ENCODE measurements around the gene DLGAP1.
"Not testable (repeated sequence)": the region's sequence is repeated elsewhere in the genome, so short reads cannot be mapped to it uniquely, and the experiment has no call there.

DLGAP1 gene

GRCh38 chr18:4319738-4320677 is 135.1 kb downstream of the DLGAP1 start:
- no peaks in the 10 kb centered on the region for H3K4me1 ChIP-seq (ENCODE audit: control extremely low read depth in 1 of 4, control insufficient read depth in 4 of 4, insufficient read depth in 4 of 4, low read length in 3 of 4)
- no peaks in the 10 kb centered on the region for H3K9me3 ChIP-seq (ENCODE audit: control extremely low read depth in 1 of 5, control insufficient read depth in 4 of 5, insufficient read depth in 2 of 5, low read depth in 1 of 5, low read length in 4 of 5)
- no peaks in the 10 kb centered on the region for H3K36me3 ChIP-seq (ENCODE audit: control insufficient read depth in 4 of 4, insufficient read depth in 4 of 4, low read length in 3 of 4)
- DNase-seq, result no peak
- no peaks in the 10 kb centered on the region for H3K27me3 ChIP-seq (replicated peaks in 2 of 5; ENCODE audit: control insufficient read depth in 4 of 5, insufficient read depth in 5 of 5, low read length in 4 of 5)
- no peak overlapping the region for H3K27ac ChIP-seq (ENCODE audit: insufficient read depth in 1 of 2, low read depth in 1 of 2, low read length in 2 of 2, poor library complexity in 1 of 2, severe bottlenecking in 2 of 2)
- ChIA-PET CTCF (no interaction called here), POLR2A (no interaction called here)
- 100% methylated on average over 1 of the region's 3 CpGs for WGBS (ENCODE audit: insufficient coverage)
- H3K4me3 ChIP-seq (ENCODE audit: control insufficient read depth in 1 of 7, extremely low read depth in 1 of 7, insufficient read depth in 4 of 7, low read depth in 2 of 7, low read length in 6 of 7), result no peak overlapping the region

- WGBS (ENCODE audit: insufficient coverage), result 69% methylated on average over 3 of the region's 5 CpGs
- no peaks in the 10 kb centered on the region for H3K9me3 ChIP-seq (ENCODE audit: control extremely low read depth in 1 of 5, control insufficient read depth in 4 of 5, insufficient read depth in 2 of 5, low read depth in 1 of 5, low read length in 4 of 5)
- CTCF ChIA-PET, result no interaction called here
- no peak for DNase-seq
- POLR2A ChIA-PET, result no interaction called here
- H3K4me1 ChIP-seq (ENCODE audit: control extremely low read depth in 1 of 4, control insufficient read depth in 4 of 4, insufficient read depth in 4 of 4, low read length in 3 of 4), result no peaks in the 10 kb centered on the region
- H3K4me3 ChIP-seq (ENCODE audit: control insufficient read depth in 1 of 7, extremely low read depth in 1 of 7, insufficient read depth in 4 of 7, low read depth in 2 of 7, low read length in 6 of 7), result no peak overlapping the region
- H3K36me3 ChIP-seq (ENCODE audit: control insufficient read depth in 4 of 4, insufficient read depth in 4 of 4, low read length in 3 of 4), result no peaks in the 10 kb centered on the region
- no peaks in the 10 kb centered on the region for H3K27me3 ChIP-seq (replicated peaks in 2 of 5; ENCODE audit: control insufficient read depth in 4 of 5, insufficient read depth in 5 of 5, low read length in 4 of 5)
- H3K27ac ChIP-seq (ENCODE audit: insufficient read depth in 1 of 2, low read depth in 1 of 2, low read length in 2 of 2, poor library complexity in 1 of 2, severe bottlenecking in 2 of 2), result no peak overlapping the region
Observed at GRCh38 chr18:4318311-4318710, 136.8 kb downstream of the DLGAP1 start.

- 100% methylated on average over 3 of the region's 4 CpGs for WGBS (ENCODE audit: insufficient coverage)
- CTCF ChIA-PET; H3K9me3 ChIP-seq (ENCODE audit: control extremely low read depth in 1 of 5, control insufficient read depth in 4 of 5, insufficient read depth in 2 of 5, low read depth in 1 of 5, low read length in 4 of 5); POLR2A ChIA-PET; H3K4me3 ChIP-seq (ENCODE audit: control insufficient read depth in 1 of 7, extremely low read depth in 1 of 7, insufficient read depth in 4 of 7, low read depth in 2 of 7, low read length in 6 of 7); H3K27me3 ChIP-seq (replicated peaks in 2 of 5; ENCODE audit: control insufficient read depth in 4 of 5, insufficient read depth in 5 of 5, low read length in 4 of 5); H3K4me1 ChIP-seq (ENCODE audit: control extremely low read depth in 1 of 4, control insufficient read depth in 4 of 4, insufficient read depth in 4 of 4, low read length in 3 of 4); DNase-seq; H3K36me3 ChIP-seq (ENCODE audit: control insufficient read depth in 4 of 4, insufficient read depth in 4 of 4, low read length in 3 of 4); H3K27ac ChIP-seq (ENCODE audit: insufficient read depth in 1 of 2, low read depth in 1 of 2, low read length in 2 of 2, poor library complexity in 1 of 2, severe bottlenecking in 2 of 2): not testable (repeated sequence)
Observed at GRCh38 chr18:4311945-4312344, 143.2 kb downstream of the DLGAP1 start.

GRCh38 chr18:4311136-4311535 is 144.0 kb downstream of the DLGAP1 start:
- POLR2A ChIA-PET, result no interaction called here
- WGBS (ENCODE audit: insufficient coverage), result no CpG with 5 or more reads among the region's 1 CpG
- Histone ChIP-seq H3K27me3 (replicated peaks in 2 of 5; ENCODE audit: control insufficient read depth in 4 of 5, insufficient read depth in 5 of 5, low read length in 4 of 5) (no peaks in the 10 kb centered on the region), H3K9me3 (ENCODE audit: control extremely low read depth in 1 of 5, control insufficient read depth in 4 of 5, insufficient read depth in 2 of 5, low read depth in 1 of 5, low read length in 4 of 5) (no peaks in the 10 kb centered on the region), H3K36me3 (ENCODE audit: control insufficient read depth in 4 of 4, insufficient read depth in 4 of 4, low read length in 3 of 4) (no peaks in the 10 kb centered on the region), H3K27ac (ENCODE audit: insufficient read depth in 1 of 2, low read depth in 1 of 2, low read length in 2 of 2, poor library complexity in 1 of 2, severe bottlenecking in 2 of 2) (no peak overlapping the region), H3K4me1 (ENCODE audit: control extremely low read depth in 1 of 4, control insufficient read depth in 4 of 4, insufficient read depth in 4 of 4, low read length in 3 of 4) (no peaks in the 10 kb centered on the region), H3K4me3 (ENCODE audit: control insufficient read depth in 1 of 7, extremely low read depth in 1 of 7, insufficient read depth in 4 of 7, low read depth in 2 of 7, low read length in 6 of 7) (no peak overlapping the region)
- CTCF ChIA-PET, result no interaction called here
- DNase-seq, result no peak

GRCh38 chr18:4309227-4309626 is 145.9 kb downstream of the DLGAP1 start:
- Histone ChIP-seq H3K9me3 (ENCODE audit: control extremely low read depth in 1 of 5, control insufficient read depth in 4 of 5, insufficient read depth in 2 of 5, low read depth in 1 of 5, low read length in 4 of 5) (no peaks in the 10 kb centered on the region), H3K27ac (ENCODE audit: insufficient read depth in 1 of 2, low read depth in 1 of 2, low read length in 2 of 2, poor library complexity in 1 of 2, severe bottlenecking in 2 of 2) (no peak overlapping the region), H3K27me3 (replicated peaks in 2 of 5; ENCODE audit: control insufficient read depth in 4 of 5, insufficient read depth in 5 of 5, low read length in 4 of 5) (no peaks in the 10 kb centered on the region), H3K4me3 (ENCODE audit: control insufficient read depth in 1 of 7, extremely low read depth in 1 of 7, insufficient read depth in 4 of 7, low read depth in 2 of 7, low read length in 6 of 7) (no peak overlapping the region), H3K4me1 (ENCODE audit: control extremely low read depth in 1 of 4, control insufficient read depth in 4 of 4, insufficient read depth in 4 of 4, low read length in 3 of 4) (no peaks in the 10 kb centered on the region), H3K36me3 (ENCODE audit: control insufficient read depth in 4 of 4, insufficient read depth in 4 of 4, low read length in 3 of 4) (no peaks in the 10 kb centered on the region)
- ChIA-PET CTCF (no interaction called here), POLR2A (no interaction called here)
- DNase-seq, result no peak
- WGBS (ENCODE audit: insufficient coverage), result 66% methylated on average over 3 of the region's 5 CpGs

- Histone ChIP-seq H3K4me3 (ENCODE audit: control insufficient read depth in 1 of 7, extremely low read depth in 1 of 7, insufficient read depth in 4 of 7, low read depth in 2 of 7, low read length in 6 of 7) (no peak overlapping the region), H3K9me3 (ENCODE audit: control extremely low read depth in 1 of 5, control insufficient read depth in 4 of 5, insufficient read depth in 2 of 5, low read depth in 1 of 5, low read length in 4 of 5) (no peaks in the 10 kb centered on the region), H3K4me1 (ENCODE audit: control extremely low read depth in 1 of 4, control insufficient read depth in 4 of 4, insufficient read depth in 4 of 4, low read length in 3 of 4) (no peaks in the 10 kb centered on the region), H3K27ac (ENCODE audit: insufficient read depth in 1 of 2, low read depth in 1 of 2, low read length in 2 of 2, poor library complexity in 1 of 2, severe bottlenecking in 2 of 2) (no peak overlapping the region), H3K27me3 (replicated peaks in 2 of 5; ENCODE audit: control insufficient read depth in 4 of 5, insufficient read depth in 5 of 5, low read length in 4 of 5) (no peaks in the 10 kb centered on the region), H3K36me3 (ENCODE audit: control insufficient read depth in 4 of 4, insufficient read depth in 4 of 4, low read length in 3 of 4) (no peaks in the 10 kb centered on the region)
- ChIA-PET POLR2A (no interaction called here), CTCF (no interaction called here)
- DNase-seq, result no peak
- WGBS (ENCODE audit: insufficient coverage), result no CpG with 5 or more reads among the region's 5 CpGs
Observed at GRCh38 chr18:4308576-4308975, 146.5 kb downstream of the DLGAP1 start.

- no peak overlapping the region for H3K4me3 ChIP-seq (ENCODE audit: control insufficient read depth in 1 of 7, extremely low read depth in 1 of 7, insufficient read depth in 4 of 7, low read depth in 2 of 7, low read length in 6 of 7)
Observed at GRCh38 chr18:4299395-4299794, 155.7 kb downstream of the DLGAP1 start.

More at GRCh38 chr18:4299395-4299794, 155.7 kb downstream of the DLGAP1 start:
- Histone ChIP-seq H3K4me1 (ENCODE audit: control extremely low read depth in 1 of 4, control insufficient read depth in 4 of 4, insufficient read depth in 4 of 4, low read length in 3 of 4) (no peaks in the 10 kb centered on the region), H3K27ac (ENCODE audit: insufficient read depth in 1 of 2, low read depth in 1 of 2, low read length in 2 of 2, poor library complexity in 1 of 2, severe bottlenecking in 2 of 2) (no peak overlapping the region), H3K36me3 (ENCODE audit: control insufficient read depth in 4 of 4, insufficient read depth in 4 of 4, low read length in 3 of 4) (no peaks in the 10 kb centered on the region), H3K9me3 (ENCODE audit: control extremely low read depth in 1 of 5, control insufficient read depth in 4 of 5, insufficient read depth in 2 of 5, low read depth in 1 of 5, low read length in 4 of 5) (no peaks in the 10 kb centered on the region), H3K27me3 (replicated peaks in 2 of 5; ENCODE audit: control insufficient read depth in 4 of 5, insufficient read depth in 5 of 5, low read length in 4 of 5) (no peaks in the 10 kb centered on the region)
- CTCF ChIA-PET, result no interaction called here
- DNase-seq, result no peak
- POLR2A ChIA-PET, result no interaction called here
